Activated CD4-positive, alpha-beta memory T cell treated with anti-CD3 and anti-CD28 coated beads for 36 hours (primary cell): ENCODE measurements around the gene USP20. TPM values are rescaled to one million over a fixed set of nuclear protein-coding genes. Genes with fewer than 3 reads are reported as not detected.

ENCODE experiments used
- CTCF ChIA-PET: fragments of 350-600 bp; sonication (Branson Sonifier 250); formaldehyde crosslinking; loops from one replicate; lab custom pipeline; 2021; ENCODE audit warnings: antibody characterized with exemption, inconsistent platforms; lab: Charles Lee
- POLR2A ChIA-PET: fragments of 350-600 bp; sonication (Branson Sonifier 250); formaldehyde crosslinking; loops from one replicate; lab custom pipeline; 2021; ENCODE audit warnings: antibody characterized with exemption; lab: Charles Lee
- DNase-seq: peaks from one replicate; pipeline ENCODE4 v3.0.0-alpha.2; 2020
- H3K27ac Mint-ChIP-seq: one replicate; pipeline ENCODE4 v1.8.0; 2021; ENCODE audit warnings: mixed read lengths
- H3K27me3 Mint-ChIP-seq: one replicate; pipeline ENCODE4 v1.8.0; 2021; ENCODE audit warnings: mixed read lengths
- H3K36me3 Mint-ChIP-seq: one replicate; pipeline ENCODE4 v1.8.0; 2021; ENCODE audit warnings: mixed read lengths
- H3K4me1 Mint-ChIP-seq: one replicate; pipeline ENCODE4 v1.8.0; 2021; ENCODE audit warnings: low read depth, mixed read lengths
- H3K4me3 Mint-ChIP-seq: one replicate; pipeline ENCODE4 v1.8.0; 2021; ENCODE audit warnings: mild to moderate bottlenecking, mixed read lengths
- H3K9me3 Mint-ChIP-seq: one replicate; pipeline ENCODE4 v1.8.0; 2021; ENCODE audit warnings: mixed read lengths
- intact Hi-C: fragments of 100-400 bp; cut with micrococcal nuclease; formaldehyde crosslinking; loops from one replicate; pipeline ENCODE4 v1.15.1; 2023
- total RNA-seq, 2 experiments: library from RNA; stranded (reverse); gene quantifications; one replicate each; pipeline ENCODE4 v1.2.3, GENCODE V29; 2021

Gene USP20
- total RNA-seq, 2 experiments from 2014 or later: 51.6 to 55.3 TPM

GRCh38 chr9:129858167-129858962 lies 23.1 kb downstream of the USP20 start:
- DNase-seq: no peak
- Mint-ChIP-seq H3K4me3 (no peak overlapping the region), H3K36me3 (peaks cover 48% of the 10 kb centered on the region), H3K4me1 (peaks cover 50% of the 10 kb centered on the region), H3K27me3 (no peaks in the 10 kb centered on the region), H3K27ac (peak overlapping the region; percentile 52), H3K9me3 (no peaks in the 10 kb centered on the region)
- POLR2A ChIA-PET: no interaction called here
- CTCF ChIA-PET: interaction anchor here (0.8 kb wide), 1 partner anchor 120 kb away, joined by 3 read pairs; no protein-coding TSS in a partner anchor
- intact Hi-C loops: no loop called here

DNA sequence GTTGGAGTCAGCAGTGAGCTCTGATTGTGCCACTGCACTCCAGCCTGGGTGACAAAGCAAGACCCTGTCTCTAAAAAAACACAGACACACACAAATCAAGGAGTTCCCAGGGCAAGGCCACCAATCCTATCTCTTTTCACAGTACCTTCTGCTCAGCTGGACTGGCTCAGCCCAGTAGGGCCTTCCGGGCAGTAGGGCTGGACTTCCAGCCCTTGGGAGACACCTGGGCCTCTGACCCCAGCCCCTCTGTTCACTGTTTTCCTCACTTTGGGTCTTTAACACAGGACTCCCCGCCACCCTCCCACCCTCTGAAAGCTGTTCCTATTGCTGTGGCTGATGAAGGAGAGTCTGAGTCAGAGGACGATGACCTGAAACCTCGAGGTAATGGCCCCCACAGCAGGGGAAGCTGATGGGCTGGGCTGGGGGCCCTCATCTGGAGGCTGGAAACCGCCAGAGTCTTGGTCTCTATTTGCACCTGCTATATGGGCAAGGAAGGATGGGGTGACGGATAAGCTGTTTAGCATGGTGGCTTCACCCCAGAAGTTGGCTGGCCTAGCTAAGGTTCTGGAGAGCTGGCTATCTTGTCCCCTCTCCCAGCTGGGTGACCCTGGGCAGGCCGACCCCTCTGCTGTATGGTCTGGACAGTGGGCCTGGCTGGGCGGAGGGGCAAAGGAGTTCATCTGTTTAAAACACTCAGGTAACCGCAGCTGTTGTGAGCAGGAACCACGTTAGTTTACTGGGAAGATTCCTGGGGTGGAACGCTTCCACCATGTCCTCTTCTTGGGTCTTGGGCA lies 25.6 kb downstream of the USP20 start:
- ChIA-PET POLR2A (interaction anchor here (0.7 to 1.4 kb wide), 3 partner anchors 9 to 173 kb away, joined by 3 to 5 read pairs (median 3); no protein-coding TSS in a partner anchor), CTCF (interaction anchor here (0.6 to 1.5 kb wide), 6 partner anchors 8 to 220 kb away, joined by 3 to 4 read pairs (median 3); no protein-coding TSS in a partner anchor)
- peak; percentile 67 for DNase-seq
- Mint-ChIP-seq H3K27ac (peak overlapping the region; percentile 89), H3K4me3 (no peak overlapping the region), H3K36me3 (peaks cover 40% of the 10 kb centered on the region), H3K4me1 (peaks cover 52% of the 10 kb centered on the region), H3K27me3 (no peaks in the 10 kb centered on the region), H3K9me3 (no peaks in the 10 kb centered on the region)
- intact Hi-C loops: loop anchor here (2.0 to 5.0 kb wide), 2 partner anchors 22 to 39 kb away; partner anchors contain the start of gene TOR1A

DNA sequence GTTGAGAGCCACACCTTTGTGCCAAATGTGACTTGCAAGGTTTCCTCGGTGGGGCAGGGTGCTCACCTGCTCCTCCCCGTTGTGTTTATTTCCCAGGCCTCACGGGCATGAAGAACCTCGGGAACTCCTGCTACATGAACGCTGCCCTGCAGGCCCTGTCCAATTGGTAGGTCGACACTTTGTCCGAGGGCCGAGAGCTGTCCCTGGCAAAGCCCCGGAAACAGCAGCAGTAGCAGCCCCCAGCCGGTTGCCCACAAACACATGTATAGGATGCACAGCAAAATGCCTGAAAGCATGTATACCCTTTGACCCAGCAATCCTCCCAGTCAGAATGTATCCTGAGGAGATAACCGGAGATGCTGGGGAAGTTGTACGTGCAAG lies 26.2 kb downstream of the USP20 start:
- no peak for DNase-seq
- no peaks in the 10 kb centered on the region for H3K27me3 Mint-ChIP-seq
- intact Hi-C loops: loop anchor here (2.0 to 5.0 kb wide), 2 partner anchors 23 to 39 kb away; partner anchors contain the start of gene TOR1A
- no peak overlapping the region for H3K4me3 Mint-ChIP-seq
- H3K27ac Mint-ChIP-seq: peak overlapping the region; percentile 89
- H3K9me3 Mint-ChIP-seq: no peaks in the 10 kb centered on the region
- H3K36me3 Mint-ChIP-seq: peaks cover 40% of the 10 kb centered on the region
- ChIA-PET CTCF (interaction anchor here (0.6 to 1.5 kb wide), 4 partner anchors 10 to 220 kb away, joined by 3 to 4 read pairs (median 3); no protein-coding TSS in a partner anchor), POLR2A (interaction anchor here (1.2 to 1.4 kb wide), 2 partner anchors 8 to 123 kb away, joined by 3 to 5 read pairs; no protein-coding TSS in a partner anchor)
- peaks cover 58% of the 10 kb centered on the region for H3K4me1 Mint-ChIP-seq

DNA sequence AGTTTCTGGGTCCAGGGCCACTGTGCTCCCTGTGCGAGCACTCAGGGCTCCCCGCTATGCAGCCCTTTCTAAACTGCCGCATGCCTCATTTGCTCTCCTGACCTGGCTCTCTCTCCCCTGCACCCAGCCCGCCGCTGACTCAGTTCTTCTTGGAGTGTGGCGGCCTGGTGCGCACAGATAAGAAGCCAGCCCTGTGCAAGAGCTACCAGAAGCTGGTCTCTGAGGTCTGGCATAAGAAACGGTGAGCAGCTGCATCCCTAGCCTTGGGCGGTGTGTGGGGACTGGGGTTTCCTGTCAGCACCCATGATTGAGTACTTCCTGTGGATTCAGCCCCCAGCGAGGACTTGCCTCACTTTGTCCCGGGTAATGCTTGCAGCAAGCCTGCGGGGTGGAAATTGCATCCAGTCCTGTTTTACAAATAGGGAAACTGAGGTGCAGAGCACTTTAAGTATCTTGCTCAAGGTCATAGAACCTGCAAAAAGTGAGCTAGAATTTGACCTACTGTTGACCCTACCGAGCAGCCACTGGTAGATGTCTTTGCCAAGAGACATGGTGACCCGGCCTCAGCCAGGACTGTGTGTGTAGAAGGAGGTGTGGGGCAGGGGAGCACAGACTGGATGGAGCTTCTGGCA lies 27.9 kb downstream of the USP20 start:
- ChIA-PET CTCF (interaction anchor here (1.2 kb wide), 1 partner anchor 132 kb away, joined by 3 read pairs; no protein-coding TSS in a partner anchor), POLR2A (interaction anchor here (0.8 to 5.1 kb wide), 2 partner anchors 19 to 27 kb away, joined by 3 to 35 read pairs; partner anchors contain the start of genes C9orf78 and USP20)
- Mint-ChIP-seq H3K27ac (peak overlapping the region; percentile 84), H3K4me3 (peak overlapping the region; percentile 52), H3K4me1 (peaks cover 70% of the 10 kb centered on the region), H3K9me3 (no peaks in the 10 kb centered on the region), H3K36me3 (peaks cover 45% of the 10 kb centered on the region), H3K27me3 (no peaks in the 10 kb centered on the region)
- intact Hi-C loops: loop anchor here (5.0 kb wide), 1 partner anchor 41 kb away; the partner anchor contains the start of gene TOR1A
- DNase-seq: peak; percentile 89

- peak; percentile 48 for DNase-seq
- H3K4me3 Mint-ChIP-seq: peak overlapping the region; percentile 36
- peaks cover 39% of the 10 kb centered on the region for H3K36me3 Mint-ChIP-seq
- ChIA-PET CTCF (interaction anchor here (0.6 to 1.3 kb wide), 6 partner anchors 12 to 68 kb away, joined by 3 to 4 read pairs (median 4); no protein-coding TSS in a partner anchor), POLR2A (interaction anchor here (0.6 to 5.1 kb wide), 6 partner anchors 20 to 375 kb away, joined by 3 to 35 read pairs (median 4); partner anchors contain the start of genes C9orf78 and USP20)
- H3K27ac Mint-ChIP-seq: peak overlapping the region; percentile 85
- no peaks in the 10 kb centered on the region for H3K9me3 Mint-ChIP-seq
- H3K27me3 Mint-ChIP-seq: no peaks in the 10 kb centered on the region
- intact Hi-C loops: loop anchor here (1.0 to 5.0 kb wide), 2 partner anchors 23 to 43 kb away; partner anchors contain the start of gene TOR1A
- peaks cover 87% of the 10 kb centered on the region for H3K4me1 Mint-ChIP-seq
These were observed 29.9 kb downstream of the USP20 start for GRCh38 chr9:129864991-129865647.

DNA sequence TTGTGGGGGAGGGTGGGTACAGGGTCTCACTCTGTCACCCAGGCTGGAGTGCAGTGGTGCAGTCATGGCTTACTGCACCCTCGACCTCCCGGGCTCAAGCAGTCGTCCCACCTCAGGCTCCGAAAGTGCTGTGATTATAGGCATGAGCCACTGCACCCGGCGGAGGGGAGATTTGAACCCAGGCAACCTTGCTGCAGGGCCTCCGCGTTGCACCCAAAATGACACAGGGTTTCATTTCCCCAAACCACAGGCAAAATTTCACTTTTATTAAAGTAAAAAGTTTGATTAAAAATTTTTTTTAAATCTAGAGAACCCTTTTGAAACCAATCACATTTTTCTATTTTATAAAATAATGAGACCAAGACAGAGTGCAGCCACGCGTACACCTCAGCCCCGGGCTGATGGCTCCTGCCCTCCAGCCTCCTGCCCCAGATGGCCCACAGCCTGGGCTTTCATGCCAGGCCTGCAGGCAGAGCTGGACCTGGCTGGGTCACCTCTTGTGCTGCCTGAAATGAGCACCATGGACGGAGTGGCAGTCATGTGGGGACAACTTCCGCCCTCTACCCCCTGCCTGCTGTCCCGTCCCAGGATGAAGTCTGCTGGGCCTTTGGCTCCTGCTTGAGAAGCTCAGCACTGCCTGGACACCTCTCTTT lies 30.5 kb downstream of the USP20 start:
- peaks cover 89% of the 10 kb centered on the region for H3K4me1 Mint-ChIP-seq

GRCh38 chr9:129866394-129867135 lies 31.3 kb downstream of the USP20 start:
- H3K36me3 Mint-ChIP-seq: peaks cover 36% of the 10 kb centered on the region
- H3K4me3 Mint-ChIP-seq: peak overlapping the region; percentile 10
- H3K27ac Mint-ChIP-seq: peak overlapping the region; percentile 85
- no peaks in the 10 kb centered on the region for H3K9me3 Mint-ChIP-seq
- H3K4me1 Mint-ChIP-seq: peaks cover 88% of the 10 kb centered on the region
- peak; percentile 63 for DNase-seq
- no peaks in the 10 kb centered on the region for H3K27me3 Mint-ChIP-seq
- CTCF ChIA-PET: interaction anchor here (1.3 kb wide), 1 partner anchor 19 kb away, joined by 3 read pairs; no protein-coding TSS in a partner anchor
- intact Hi-C loops: no loop called here
- POLR2A ChIA-PET: interaction anchor here (1.4 to 5.1 kb wide), 3 partner anchors 20 to 30 kb away, joined by 3 to 35 read pairs (median 23); partner anchors contain the start of genes C9orf78 and USP20

More for the DNA sequence above, 30.5 kb downstream of the USP20 start:
- intact Hi-C loops: loop anchor here (1.0 kb wide), 1 partner anchor 23 kb away; no protein-coding TSS in a partner anchor
- peaks cover 40% of the 10 kb centered on the region for H3K36me3 Mint-ChIP-seq
- peak; percentile 30 for DNase-seq
- no peaks in the 10 kb centered on the region for H3K27me3 Mint-ChIP-seq
- POLR2A ChIA-PET: interaction anchor here (0.6 to 5.1 kb wide), 6 partner anchors 20 to 376 kb away, joined by 3 to 35 read pairs (median 4); partner anchors contain the start of genes C9orf78 and USP20
- peak overlapping the region; percentile 85 for H3K27ac Mint-ChIP-seq
- no peaks in the 10 kb centered on the region for H3K9me3 Mint-ChIP-seq
- no peak overlapping the region for H3K4me3 Mint-ChIP-seq
- CTCF ChIA-PET: interaction anchor here (0.6 to 1.2 kb wide), 3 partner anchors 12 to 27 kb away, joined by 3 to 4 read pairs (median 4); no protein-coding TSS in a partner anchor

DNA sequence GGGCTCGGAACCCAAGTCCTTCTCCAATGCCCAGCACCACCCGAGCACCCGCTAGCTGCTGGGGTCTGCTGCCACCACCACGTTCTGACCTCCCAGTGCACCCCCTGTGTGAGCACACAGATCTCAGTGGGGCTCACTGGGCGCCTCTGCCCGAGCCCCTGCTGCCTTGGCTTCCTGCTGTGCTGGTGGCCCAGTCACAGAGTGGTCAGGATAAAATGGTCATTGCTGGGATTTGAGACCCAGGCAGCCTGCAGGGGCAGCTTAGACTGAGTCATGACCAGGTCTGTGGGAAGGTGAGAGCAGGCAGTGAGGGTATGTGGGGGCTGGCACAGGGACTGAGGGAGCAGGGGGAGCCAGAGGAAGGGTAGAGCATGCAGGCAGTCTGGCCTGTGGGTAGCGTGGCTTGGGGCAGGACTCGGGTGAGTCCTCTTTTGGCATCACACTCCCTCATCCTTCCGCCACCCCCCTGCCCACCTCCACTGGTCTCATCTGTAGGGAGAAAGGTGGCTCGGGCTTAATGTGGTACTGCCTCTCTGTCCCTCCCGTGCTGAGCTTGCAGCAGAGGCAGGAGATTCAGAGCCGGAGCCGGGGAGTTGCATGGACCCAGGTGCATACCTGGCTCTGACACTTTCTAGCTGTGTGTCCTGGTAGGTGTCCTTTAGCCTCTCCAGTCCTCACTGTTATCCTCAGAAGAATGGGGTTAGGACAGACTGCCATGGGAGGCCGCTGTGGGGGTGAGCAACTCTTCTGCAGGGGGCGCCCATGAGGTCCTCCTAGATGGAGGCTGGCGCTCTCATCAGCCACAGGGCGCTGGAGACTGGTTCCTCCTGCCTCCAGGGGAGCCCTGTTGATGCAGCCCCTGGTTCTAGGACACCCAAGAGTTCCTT lies 32.1 kb downstream of the USP20 start:
- peaks cover 84% of the 10 kb centered on the region for H3K4me1 Mint-ChIP-seq
- H3K36me3 Mint-ChIP-seq: peaks cover 30% of the 10 kb centered on the region
- ChIA-PET CTCF (interaction anchor here (1.1 to 1.3 kb wide), 2 partner anchors 18 to 19 kb away, joined by 3 to 4 read pairs; no protein-coding TSS in a partner anchor), POLR2A (interaction anchor here (1.1 to 5.1 kb wide), 4 partner anchors 19 to 31 kb away, joined by 3 to 35 read pairs (median 14); partner anchors contain the start of genes C9orf78 and USP20)
- peak overlapping the region; percentile 85 for H3K27ac Mint-ChIP-seq
- H3K4me3 Mint-ChIP-seq: no peak overlapping the region
- H3K27me3 Mint-ChIP-seq: no peaks in the 10 kb centered on the region
- intact Hi-C loops: loop anchor here (2.0 kb wide), 1 partner anchor 65 kb away; the partner anchor contains the start of gene TOR1B
- peak; percentile 50 for DNase-seq
- no peaks in the 10 kb centered on the region for H3K9me3 Mint-ChIP-seq
